ENCODE measurements around the gene GLT8D1.
A peak's percentile ranks its signal among the peaks of the same experiment; 100 is the strongest.
"Not testable (repeated sequence)": the region's sequence is repeated elsewhere in the genome, so short reads cannot be mapped to it uniquely, and the experiment has no call there.

Gene GLT8D1

DNA sequence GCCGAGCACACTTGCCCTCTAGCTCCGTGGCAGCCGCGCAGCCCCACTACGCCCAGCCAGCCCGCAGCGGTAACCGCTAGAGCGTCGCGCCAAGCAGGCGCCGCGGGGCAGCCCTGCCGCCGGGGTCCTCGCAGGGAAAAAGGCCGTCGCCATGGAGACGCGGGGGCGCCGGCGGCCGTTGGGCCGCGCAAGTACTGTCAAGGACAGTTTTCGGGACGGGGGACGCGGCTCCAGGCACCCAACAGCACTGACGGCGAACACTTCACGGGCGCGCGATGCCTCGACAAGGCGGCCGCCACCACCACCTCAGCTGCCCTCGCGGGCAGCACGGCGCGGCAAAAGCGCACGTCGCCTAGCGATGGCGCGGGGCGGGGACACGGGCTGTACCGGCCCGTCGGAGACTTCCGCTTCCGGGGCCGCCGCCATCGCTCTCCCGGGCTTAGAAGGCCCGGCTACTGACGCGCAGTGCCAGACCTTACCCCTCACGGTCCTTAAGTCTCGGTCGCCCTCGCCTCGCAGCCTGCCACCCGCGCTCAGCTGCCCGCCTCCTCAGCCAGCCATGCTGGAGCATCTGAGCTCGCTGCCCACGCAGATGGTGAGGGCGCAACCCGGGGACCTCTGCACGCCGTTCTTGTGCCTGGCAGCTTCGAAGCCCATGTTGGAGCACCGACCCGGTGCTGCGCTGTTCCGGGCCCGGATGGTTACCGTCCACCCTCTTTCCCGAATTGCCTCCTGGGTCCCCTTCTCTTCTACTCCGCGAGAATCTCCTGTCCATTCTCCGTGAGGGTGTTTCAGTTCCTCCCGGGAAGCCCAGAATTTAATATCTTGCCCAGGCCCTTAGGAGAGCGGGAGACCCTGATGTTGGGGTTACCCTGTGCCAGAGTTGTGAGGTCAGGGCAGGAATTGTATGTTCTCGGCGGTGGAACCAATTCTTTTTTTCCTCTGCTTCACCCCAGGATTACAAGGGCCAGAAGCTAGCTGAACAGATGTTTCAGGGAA, at the start of gene GLT8D1, which contains the start of gene SPCS1:
GLT8D1 (minus strand) TSS at position 104 of the 999 bp plus-strand sequence. CDS start 5,331 bp downstream, outside the sequence.
SPCS1 (plus strand) TSS at position 419 of the 999 bp plus-strand sequence; CDS start at position 560, 141 bp downstream.
- Histone ChIP-seq H3K4me3 (ENCODE audit: low read depth in 1 of 2, low read length in 2 of 2) (peak within 1 kb of the TSS; percentile 82 to 94), H3K27me3 (ENCODE audit: control insufficient read depth in 1 of 2, insufficient read depth in 2 of 2, low read length in 2 of 2) (no peaks in the 10 kb centered on the region), H3K27ac (ENCODE audit: low read depth, low read length) (peak within 1 kb of the TSS; percentile 87), H3K4me1 (ENCODE audit: insufficient read depth, low read length) (peaks cover 31% of the 10 kb centered on the region), H3K36me3 (ENCODE audit: insufficient read depth, low read length) (peaks cover 18% of the 10 kb centered on the region), H3K9me3 (ENCODE audit: low read length) (no peaks in the 10 kb centered on the region), H3K9ac (ENCODE audit: low read length) (peak within 1 kb of the TSS; percentile 69)

GRCh38 chr3:52754373-52754772, 48.8 kb upstream of the GLT8D1 start:
- Histone ChIP-seq H3K9me3 (ENCODE audit: low read length) (no peaks in the 10 kb centered on the region), H3K4me1 (ENCODE audit: insufficient read depth, low read length) (no peaks in the 10 kb centered on the region), H3K27me3 (ENCODE audit: control insufficient read depth in 1 of 2, insufficient read depth in 2 of 2, low read length in 2 of 2) (no peaks in the 10 kb centered on the region), H3K27ac (ENCODE audit: low read depth, low read length) (no peak overlapping the region), H3K36me3 (ENCODE audit: insufficient read depth, low read length) (peaks cover 36% of the 10 kb centered on the region), H3K4me3 (ENCODE audit: low read depth in 1 of 2, low read length in 2 of 2) (no peak overlapping the region), H3K9ac (ENCODE audit: low read length) (no peak overlapping the region)

GRCh38 chr3:52752045-52752660, 46.6 kb upstream of the GLT8D1 start:
- no peak overlapping the region for H3K27ac ChIP-seq (ENCODE audit: low read depth, low read length)
- H3K9me3 ChIP-seq (ENCODE audit: low read length) = no peaks in the 10 kb centered on the region
- peaks cover 44% of the 10 kb centered on the region for H3K36me3 ChIP-seq (ENCODE audit: insufficient read depth, low read length)
- H3K4me3 ChIP-seq (ENCODE audit: low read depth in 1 of 2, low read length in 2 of 2) = no peak overlapping the region
- H3K9ac ChIP-seq (ENCODE audit: low read length) = no peak overlapping the region
- no peaks in the 10 kb centered on the region for H3K27me3 ChIP-seq (ENCODE audit: control insufficient read depth in 1 of 2, insufficient read depth in 2 of 2, low read length in 2 of 2)
- no peaks in the 10 kb centered on the region for H3K4me1 ChIP-seq (ENCODE audit: insufficient read depth, low read length)

GRCh38 chr3:52743721-52744120, 38.1 kb upstream of the GLT8D1 start:
- no peak overlapping the region for H3K9ac ChIP-seq (ENCODE audit: low read length)
- H3K27me3 ChIP-seq (ENCODE audit: control insufficient read depth in 1 of 2, insufficient read depth in 2 of 2, low read length in 2 of 2) = no peaks in the 10 kb centered on the region
- H3K27ac ChIP-seq (ENCODE audit: low read depth, low read length) = no peak overlapping the region
- no peak overlapping the region for H3K4me3 ChIP-seq (ENCODE audit: low read depth in 1 of 2, low read length in 2 of 2)
- H3K9me3 ChIP-seq (ENCODE audit: low read length) = no peaks in the 10 kb centered on the region
- peaks cover 53% of the 10 kb centered on the region for H3K36me3 ChIP-seq (ENCODE audit: insufficient read depth, low read length)
- no peaks in the 10 kb centered on the region for H3K4me1 ChIP-seq (ENCODE audit: insufficient read depth, low read length)

GRCh38 chr3:52743152-52743551, 37.6 kb upstream of the GLT8D1 start:
- Histone ChIP-seq H3K4me3 (ENCODE audit: low read depth in 1 of 2, low read length in 2 of 2) (no peak overlapping the region), H3K9me3 (ENCODE audit: low read length) (no peaks in the 10 kb centered on the region), H3K4me1 (ENCODE audit: insufficient read depth, low read length) (no peaks in the 10 kb centered on the region), H3K27ac (ENCODE audit: low read depth, low read length) (no peak overlapping the region), H3K9ac (ENCODE audit: low read length) (no peak overlapping the region), H3K27me3 (ENCODE audit: control insufficient read depth in 1 of 2, insufficient read depth in 2 of 2, low read length in 2 of 2) (no peaks in the 10 kb centered on the region), H3K36me3 (ENCODE audit: insufficient read depth, low read length) (peaks cover 48% of the 10 kb centered on the region)

- no peaks in the 10 kb centered on the region for H3K27me3 ChIP-seq (ENCODE audit: control insufficient read depth in 1 of 2, insufficient read depth in 2 of 2, low read length in 2 of 2)
- no peak overlapping the region for H3K27ac ChIP-seq (ENCODE audit: low read depth, low read length)
- H3K9ac ChIP-seq (ENCODE audit: low read length) = no peak overlapping the region
- no peaks in the 10 kb centered on the region for H3K4me1 ChIP-seq (ENCODE audit: insufficient read depth, low read length)
- no peaks in the 10 kb centered on the region for H3K9me3 ChIP-seq (ENCODE audit: low read length)
- peaks cover 49% of the 10 kb centered on the region for H3K36me3 ChIP-seq (ENCODE audit: insufficient read depth, low read length)
- H3K4me3 ChIP-seq (ENCODE audit: low read depth in 1 of 2, low read length in 2 of 2) = no peak overlapping the region
Observed at GRCh38 chr3:52742418-52743041, 36.9 kb upstream of the GLT8D1 start.

- Histone ChIP-seq H3K4me1 (ENCODE audit: insufficient read depth, low read length) (no peaks in the 10 kb centered on the region), H3K9ac (ENCODE audit: low read length) (no peak overlapping the region), H3K4me3 (ENCODE audit: low read depth in 1 of 2, low read length in 2 of 2) (no peak overlapping the region), H3K27me3 (ENCODE audit: control insufficient read depth in 1 of 2, insufficient read depth in 2 of 2, low read length in 2 of 2) (no peaks in the 10 kb centered on the region), H3K9me3 (ENCODE audit: low read length) (no peaks in the 10 kb centered on the region), H3K27ac (ENCODE audit: low read depth, low read length) (no peak overlapping the region), H3K36me3 (ENCODE audit: insufficient read depth, low read length) (peaks cover 31% of the 10 kb centered on the region)
Observed at GRCh38 chr3:52739730-52740129, 34.1 kb upstream of the GLT8D1 start.

DNA sequence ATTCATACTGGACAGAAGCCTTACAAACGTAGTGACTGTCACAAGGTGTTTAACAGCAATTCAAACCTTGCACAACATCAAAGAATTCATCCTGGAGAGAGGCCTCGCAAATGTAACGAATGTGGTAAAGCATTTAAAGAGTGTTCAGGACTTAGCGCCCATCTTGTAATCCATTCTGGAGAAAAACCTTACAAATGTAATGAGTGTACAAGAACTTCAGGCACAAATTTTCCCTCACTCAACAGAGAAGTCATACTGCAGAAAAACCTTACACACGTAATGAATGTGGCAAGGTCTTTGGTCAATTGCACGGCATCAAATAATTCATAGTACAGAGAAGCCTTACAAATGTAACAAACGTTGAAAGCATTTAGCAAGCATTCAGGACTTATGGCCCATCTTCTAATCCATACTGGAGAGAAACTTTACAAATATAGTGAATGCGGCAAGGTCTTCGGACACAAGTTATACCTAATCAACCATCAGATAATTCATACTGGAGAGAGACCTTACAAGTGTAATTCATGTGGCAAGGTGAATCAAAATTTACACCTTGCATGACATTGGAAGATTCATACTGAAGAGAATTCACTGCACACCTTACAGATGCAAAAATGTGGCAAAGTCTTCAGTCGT, 27.8 kb upstream of the GLT8D1 start:
- H3K4me3 ChIP-seq (ENCODE audit: low read depth in 1 of 2, low read length in 2 of 2) = no peak overlapping the region
- H3K4me1 ChIP-seq (ENCODE audit: insufficient read depth, low read length) = no peaks in the 10 kb centered on the region
- peaks cover 26% of the 10 kb centered on the region for H3K36me3 ChIP-seq (ENCODE audit: insufficient read depth, low read length)
- no peaks in the 10 kb centered on the region for H3K9me3 ChIP-seq (ENCODE audit: low read length)
- H3K27ac ChIP-seq (ENCODE audit: low read depth, low read length) = no peak overlapping the region
- H3K9ac ChIP-seq (ENCODE audit: low read length) = no peak overlapping the region
- H3K27me3 ChIP-seq (ENCODE audit: control insufficient read depth in 1 of 2, insufficient read depth in 2 of 2, low read length in 2 of 2) = no peaks in the 10 kb centered on the region

GRCh38 chr3:52731590-52731989, 26.0 kb upstream of the GLT8D1 start:
- H3K27me3 ChIP-seq (ENCODE audit: control insufficient read depth in 1 of 2, insufficient read depth in 2 of 2, low read length in 2 of 2) = no peaks in the 10 kb centered on the region
- H3K4me1 ChIP-seq (ENCODE audit: insufficient read depth, low read length) = no peaks in the 10 kb centered on the region
- peaks cover 20% of the 10 kb centered on the region for H3K36me3 ChIP-seq (ENCODE audit: insufficient read depth, low read length)
- H3K27ac ChIP-seq (ENCODE audit: low read depth, low read length) = no peak overlapping the region
- no peaks in the 10 kb centered on the region for H3K9me3 ChIP-seq (ENCODE audit: low read length)
- H3K9ac ChIP-seq (ENCODE audit: low read length) = no peak overlapping the region
- H3K4me3 ChIP-seq (ENCODE audit: low read depth in 1 of 2, low read length in 2 of 2) = no peak overlapping the region

GRCh38 chr3:52730681-52731080, 25.1 kb upstream of the GLT8D1 start:
- Histone ChIP-seq H3K27me3 (ENCODE audit: control insufficient read depth in 1 of 2, insufficient read depth in 2 of 2, low read length in 2 of 2) (no peaks in the 10 kb centered on the region), H3K4me1 (ENCODE audit: insufficient read depth, low read length) (no peaks in the 10 kb centered on the region), H3K9ac (ENCODE audit: low read length) (no peak overlapping the region), H3K36me3 (ENCODE audit: insufficient read depth, low read length) (peaks cover 20% of the 10 kb centered on the region), H3K9me3 (ENCODE audit: low read length) (no peaks in the 10 kb centered on the region), H3K27ac (ENCODE audit: low read depth, low read length) (no peak overlapping the region), H3K4me3 (ENCODE audit: low read depth in 1 of 2, low read length in 2 of 2) (no peak overlapping the region)

- H3K9me3 ChIP-seq (ENCODE audit: low read length); H3K4me3 ChIP-seq (ENCODE audit: low read depth in 1 of 2, low read length in 2 of 2); H3K9ac ChIP-seq (ENCODE audit: low read length); H3K4me1 ChIP-seq (ENCODE audit: insufficient read depth, low read length); H3K27me3 ChIP-seq (ENCODE audit: control insufficient read depth in 1 of 2, insufficient read depth in 2 of 2, low read length in 2 of 2); H3K27ac ChIP-seq (ENCODE audit: low read depth, low read length): not testable (repeated sequence)
- peaks cover 20% of the 10 kb centered on the region for H3K36me3 ChIP-seq (ENCODE audit: insufficient read depth, low read length)
Observed at GRCh38 chr3:52728753-52729152, 23.2 kb upstream of the GLT8D1 start.
